Panc1 (cell line): ENCODE measurements around the gene CASR.

Experiments
- TF ChIP-seq, protein P1 (sequence below): fragments of 450-650 bp; IDR thresholded peaks from 2 replicates; pipeline ENCODE4 v1.5.1; 2017; ENCODE audit warnings: mild to moderate bottlenecking
- TF ChIP-seq, protein P2 (sequence below), 2 experiments: IDR thresholded peaks; 2 replicates each; pipeline ENCODE4 v1.6.1; 2011 to 2012; ENCODE audit warnings: low read depth in 2 of 2, control low read depth in 1 of 2, low read length in 1 of 2, mild to moderate bottlenecking in 1 of 2, moderate library complexity in 1 of 2; ENCODE audit not compliant: insufficient read depth in 1 of 2

GRCh38 chr3:122184591-122184929 lies 1.1 kb downstream of the CASR start:
- TF ChIP-seq, protein P1, sequence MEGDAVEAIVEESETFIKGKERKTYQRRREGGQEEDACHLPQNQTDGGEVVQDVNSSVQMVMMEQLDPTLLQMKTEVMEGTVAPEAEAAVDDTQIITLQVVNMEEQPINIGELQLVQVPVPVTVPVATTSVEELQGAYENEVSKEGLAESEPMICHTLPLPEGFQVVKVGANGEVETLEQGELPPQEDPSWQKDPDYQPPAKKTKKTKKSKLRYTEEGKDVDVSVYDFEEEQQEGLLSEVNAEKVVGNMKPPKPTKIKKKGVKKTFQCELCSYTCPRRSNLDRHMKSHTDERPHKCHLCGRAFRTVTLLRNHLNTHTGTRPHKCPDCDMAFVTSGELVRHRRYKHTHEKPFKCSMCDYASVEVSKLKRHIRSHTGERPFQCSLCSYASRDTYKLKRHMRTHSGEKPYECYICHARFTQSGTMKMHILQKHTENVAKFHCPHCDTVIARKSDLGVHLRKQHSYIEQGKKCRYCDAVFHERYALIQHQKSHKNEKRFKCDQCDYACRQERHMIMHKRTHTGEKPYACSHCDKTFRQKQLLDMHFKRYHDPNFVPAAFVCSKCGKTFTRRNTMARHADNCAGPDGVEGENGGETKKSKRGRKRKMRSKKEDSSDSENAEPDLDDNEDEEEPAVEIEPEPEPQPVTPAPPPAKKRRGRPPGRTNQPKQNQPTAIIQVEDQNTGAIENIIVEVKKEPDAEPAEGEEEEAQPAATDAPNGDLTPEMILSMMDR, result no peak
- TF ChIP-seq, protein P2, sequence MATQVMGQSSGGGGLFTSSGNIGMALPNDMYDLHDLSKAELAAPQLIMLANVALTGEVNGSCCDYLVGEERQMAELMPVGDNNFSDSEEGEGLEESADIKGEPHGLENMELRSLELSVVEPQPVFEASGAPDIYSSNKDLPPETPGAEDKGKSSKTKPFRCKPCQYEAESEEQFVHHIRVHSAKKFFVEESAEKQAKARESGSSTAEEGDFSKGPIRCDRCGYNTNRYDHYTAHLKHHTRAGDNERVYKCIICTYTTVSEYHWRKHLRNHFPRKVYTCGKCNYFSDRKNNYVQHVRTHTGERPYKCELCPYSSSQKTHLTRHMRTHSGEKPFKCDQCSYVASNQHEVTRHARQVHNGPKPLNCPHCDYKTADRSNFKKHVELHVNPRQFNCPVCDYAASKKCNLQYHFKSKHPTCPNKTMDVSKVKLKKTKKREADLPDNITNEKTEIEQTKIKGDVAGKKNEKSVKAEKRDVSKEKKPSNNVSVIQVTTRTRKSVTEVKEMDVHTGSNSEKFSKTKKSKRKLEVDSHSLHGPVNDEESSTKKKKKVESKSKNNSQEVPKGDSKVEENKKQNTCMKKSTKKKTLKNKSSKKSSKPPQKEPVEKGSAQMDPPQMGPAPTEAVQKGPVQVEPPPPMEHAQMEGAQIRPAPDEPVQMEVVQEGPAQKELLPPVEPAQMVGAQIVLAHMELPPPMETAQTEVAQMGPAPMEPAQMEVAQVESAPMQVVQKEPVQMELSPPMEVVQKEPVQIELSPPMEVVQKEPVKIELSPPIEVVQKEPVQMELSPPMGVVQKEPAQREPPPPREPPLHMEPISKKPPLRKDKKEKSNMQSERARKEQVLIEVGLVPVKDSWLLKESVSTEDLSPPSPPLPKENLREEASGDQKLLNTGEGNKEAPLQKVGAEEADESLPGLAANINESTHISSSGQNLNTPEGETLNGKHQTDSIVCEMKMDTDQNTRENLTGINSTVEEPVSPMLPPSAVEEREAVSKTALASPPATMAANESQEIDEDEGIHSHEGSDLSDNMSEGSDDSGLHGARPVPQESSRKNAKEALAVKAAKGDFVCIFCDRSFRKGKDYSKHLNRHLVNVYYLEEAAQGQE (IDR thresholded peaks at IDR 0.05; ENCODE audit: insufficient read depth in 1 of 2, low read depth in 2 of 2, low read length in 1 of 2), result no peak
